Endothelial cell of umbilical vein (primary cell): ENCODE measurements around the gene ERLIN1. TPM values are rescaled to one million over a fixed set of nuclear protein-coding genes. Genes with fewer than 3 reads are reported as not detected.

Source experiments
- BruUV-seq: library from RNA; stranded (reverse); fragments of 400-500 nt; replicated peaks from 2 replicates; lab custom pipeline; 2021; lab: Mats Ljungman, UMichigan
- CTCF ChIA-PET: fragments of 300-600, 350-600 bp; sonication (Branson Sonifier 250); formaldehyde crosslinking; loops from one replicate; lab custom pipeline; 2021; ENCODE audit warnings: antibody characterized with exemption, inconsistent platforms; lab: Charles Lee
- POLR2A ChIA-PET: fragments of 300-600, 350-600 bp; sonication (Branson Sonifier 250); formaldehyde crosslinking; loops from one replicate; lab custom pipeline; 2021; ENCODE audit warnings: antibody characterized with exemption, inconsistent platforms; lab: Charles Lee
- DNase-seq: peaks from one replicate; pipeline ENCODE4 v3.0.0-alpha.2; 2011; ENCODE audit warnings: low read depth, low spot score
- FAIRE-seq: peaks from 2 replicates; lab custom pipeline; 2011; peaks lifted over from hg19 to GRCh38; lab: Jason Lieb, UNC
- H2AFZ ChIP-seq: 2 replicates; pipeline ENCODE4 v1.6.0; 2012; ENCODE audit warnings: low read depth, low read length, control low read depth, inconsistent platforms
- H3K27ac ChIP-seq: 2 replicates; pipeline ENCODE4 v1.5.1; 2011; ENCODE audit warnings: low read depth, mild to moderate bottlenecking, control low read depth, low read length, moderate library complexity; ENCODE audit not compliant: insufficient read depth
- H3K27me3 ChIP-seq, 2 experiments: 2 replicates each; pipeline versions ENCODE4 v1.6.0 to v1.6.1; 2011; ENCODE audit warnings: low read length in 2 of 2, mixed read lengths in 1 of 2; ENCODE audit not compliant: control insufficient read depth in 2 of 2, insufficient read depth in 2 of 2
- H3K36me3 ChIP-seq, 2 experiments: 2 replicates in 1 of 2; 3 replicates in 1 of 2; pipeline ENCODE4 v1.5.1; 2011; ENCODE audit warnings: low read length in 2 of 2, mild to moderate bottlenecking in 1 of 2, moderate library complexity in 1 of 2; ENCODE audit not compliant: control insufficient read depth in 2 of 2, insufficient read depth in 2 of 2; ENCODE audit errors: extremely low read depth in 1 of 2
- H3K4me1 ChIP-seq: 3 replicates; pipeline ENCODE4 v1.5.1; 2011; ENCODE audit warnings: mild to moderate bottlenecking, low read length; ENCODE audit not compliant: control insufficient read depth, insufficient read depth; ENCODE audit errors: extremely low read depth
- H3K4me2 ChIP-seq: 2 replicates; pipeline ENCODE4 v1.6.1; 2011; ENCODE audit warnings: low read length, control low read depth, mixed read lengths; ENCODE audit not compliant: insufficient read depth
- H3K4me3 ChIP-seq, 3 experiments: fragments of 200-600 bp in 1 of 3; sonication (generic), shearing (Covaris generic) in 1 of 3; replicated peaks in 1 of 3; 2 replicates each; pipeline ENCODE4 v1.5.1; 2011 to 2016; ENCODE audit warnings: control low read depth in 3 of 3, low read length in 3 of 3, mild to moderate bottlenecking in 2 of 3, inconsistent platforms in 1 of 3, low read depth in 1 of 3, moderate library complexity in 1 of 3; ENCODE audit not compliant: insufficient read depth in 1 of 3
- H3K79me2 ChIP-seq: 2 replicates; pipeline ENCODE4 v1.6.0; 2012; ENCODE audit warnings: low read length, inconsistent platforms; ENCODE audit not compliant: control insufficient read depth, insufficient read depth
- H3K9ac ChIP-seq: replicated peaks from 2 replicates; pipeline ENCODE3; 2011; ENCODE audit warnings: low read length, control low read depth; ENCODE audit not compliant: insufficient read depth; ENCODE audit errors: extremely low read depth
- H3K9me1 ChIP-seq: replicated peaks from 3 replicates; pipeline ENCODE4 v1.6.0; 2011; ENCODE audit warnings: mild to moderate bottlenecking, low read length; ENCODE audit not compliant: control insufficient read depth, insufficient read depth; ENCODE audit errors: extremely low read depth
- H3K9me3 ChIP-seq: replicated peaks from 2 replicates; pipeline ENCODE4 v1.5.1; 2012; ENCODE audit warnings: low read length, inconsistent platforms; ENCODE audit not compliant: control insufficient read depth, insufficient read depth
- H4K20me1 ChIP-seq: replicated peaks from 2 replicates; pipeline ENCODE3; 2011; ENCODE audit warnings: mild to moderate bottlenecking, low read length; ENCODE audit not compliant: control insufficient read depth, insufficient read depth; ENCODE audit errors: extremely low read depth
- EZH2 ChIP-seq: IDR thresholded peaks from 2 replicates; pipeline ENCODE4 v1.6.1; 2012; ENCODE audit warnings: borderline replicate concordance, low read depth, mild to moderate bottlenecking, moderate library complexity, low read length, inconsistent platforms; ENCODE audit not compliant: severe bottlenecking
- FOS ChIP-seq: IDR thresholded peaks from 2 replicates; pipeline ENCODE4 v1.6.1; 2011; ENCODE audit warnings: mild to moderate bottlenecking, low read length, moderate library complexity, borderline replicate concordance; ENCODE audit not compliant: insufficient read depth
- GATA2 ChIP-seq: IDR thresholded peaks from 2 replicates; pipeline ENCODE4 v1.7.0; 2011; ENCODE audit warnings: low read depth, mild to moderate bottlenecking, moderate library complexity, mixed read lengths, low read length; ENCODE audit not compliant: insufficient read length, insufficient read depth
- JUN ChIP-seq: IDR thresholded peaks from 2 replicates; pipeline ENCODE4 v1.6.1; 2011; ENCODE audit warnings: borderline replicate concordance, low read depth; ENCODE audit not compliant: insufficient read length, insufficient read depth
- MAX ChIP-seq: IDR thresholded peaks from 2 replicates; pipeline ENCODE4 v1.6.1; 2011; ENCODE audit not compliant: insufficient read depth, insufficient read length
- MYC ChIP-seq: IDR thresholded peaks from one replicate; pipeline ENCODE4 v1.6.1; 2011; ENCODE audit warnings: mild to moderate bottlenecking, low read depth, low read length
- POLR2A ChIP-seq: IDR thresholded peaks from 2 replicates; pipeline ENCODE4 v1.6.1; 2012; ENCODE audit warnings: low read depth, mild to moderate bottlenecking, control low read depth, low read length
- POLR2AphosphoS5 ChIP-seq: IDR thresholded peaks from 2 replicates; pipeline ENCODE4 v1.6.1; 2012; ENCODE audit warnings: low read depth, mild to moderate bottlenecking, control low read depth, low read length, moderate library complexity; ENCODE audit not compliant: insufficient read depth
- dilution Hi-C: fragments of 300-500 bp; cut with MboI; formaldehyde crosslinking; loops from one replicate; pipeline ENCODE4 v1.15.0; 2019; ENCODE audit warnings: low sequenced_read_pairs; ENCODE audit not compliant: extremely low pct_ligation_motif_present
- intact Hi-C: fragments of 100-400 bp; cut with micrococcal nuclease; formaldehyde crosslinking; loops from one replicate; pipeline ENCODE4 v1.10.0; 2022
- polyA plus RNA-seq, 4 experiments: library from polyadenylated mRNA; depleted of rRNA in 3 of 4; stranded (reverse) in 3 of 4; unstranded in 1 of 4; fragments of >200 nt; gene quantifications; 2 replicates each; pipeline versions ENCODE4 v1.2.1 to v1.2.3, GENCODE V29; 2011 to 2012; ENCODE audit warnings: missing spikeins in 1 of 4
- total RNA-seq: library from RNA; stranded (reverse); gene quantifications from 2 replicates; pipeline ENCODE4 v1.2.3, GENCODE V29; 2021
- TF ChIP-seq, protein P1 (sequence below), 2 donors: IDR thresholded peaks; 1 replicate in 1 of 2; 2 replicates in 1 of 2; pipeline ENCODE4 v1.5.1; 2011; ENCODE audit warnings: low read length in 2 of 2, mild to moderate bottlenecking in 2 of 2, moderate library complexity in 2 of 2, control low read depth in 1 of 2, inconsistent platforms in 1 of 2, low read depth in 1 of 2; ENCODE audit not compliant: insufficient read depth in 1 of 2; ENCODE audit errors: extremely low read depth in 1 of 2

Gene ERLIN1
- total and polyA plus RNA-seq, 2 donors (not counting 3 experiments of a cell fraction or from before 2014, with no cell fraction given): 30.7 to 51.0 TPM

DNA sequence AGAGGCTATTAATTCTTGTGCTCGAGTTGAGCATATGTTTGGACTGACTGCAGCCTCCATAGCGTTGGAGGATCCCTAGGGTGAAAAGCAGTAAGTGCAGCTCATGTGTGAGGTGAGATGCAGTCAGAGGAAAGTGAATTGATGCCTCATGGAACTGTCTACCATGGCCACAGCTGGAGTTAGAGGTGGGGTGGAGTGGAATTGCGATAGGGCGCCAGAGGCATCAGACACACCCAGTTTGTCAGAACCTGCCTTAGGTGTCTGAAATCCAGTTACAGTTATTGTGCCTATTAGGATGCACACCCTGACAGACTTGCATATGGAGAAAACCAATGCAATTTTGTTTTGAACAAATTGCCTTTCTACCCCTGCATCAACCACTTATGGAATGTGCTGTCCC lies 39.4 kb downstream of the ERLIN1 start:
- no peak overlapping the region for H3K27ac ChIP-seq
- ChIA-PET POLR2A (no interaction called here), CTCF (interaction anchor here (0.9 kb wide), 1 partner anchor 21 kb away, joined by 3 read pairs; no protein-coding TSS in a partner anchor)
- TF ChIP-seq GATA2: no peak
- TF ChIP-seq POLR2A: no peak
- TF ChIP-seq, protein P1, sequence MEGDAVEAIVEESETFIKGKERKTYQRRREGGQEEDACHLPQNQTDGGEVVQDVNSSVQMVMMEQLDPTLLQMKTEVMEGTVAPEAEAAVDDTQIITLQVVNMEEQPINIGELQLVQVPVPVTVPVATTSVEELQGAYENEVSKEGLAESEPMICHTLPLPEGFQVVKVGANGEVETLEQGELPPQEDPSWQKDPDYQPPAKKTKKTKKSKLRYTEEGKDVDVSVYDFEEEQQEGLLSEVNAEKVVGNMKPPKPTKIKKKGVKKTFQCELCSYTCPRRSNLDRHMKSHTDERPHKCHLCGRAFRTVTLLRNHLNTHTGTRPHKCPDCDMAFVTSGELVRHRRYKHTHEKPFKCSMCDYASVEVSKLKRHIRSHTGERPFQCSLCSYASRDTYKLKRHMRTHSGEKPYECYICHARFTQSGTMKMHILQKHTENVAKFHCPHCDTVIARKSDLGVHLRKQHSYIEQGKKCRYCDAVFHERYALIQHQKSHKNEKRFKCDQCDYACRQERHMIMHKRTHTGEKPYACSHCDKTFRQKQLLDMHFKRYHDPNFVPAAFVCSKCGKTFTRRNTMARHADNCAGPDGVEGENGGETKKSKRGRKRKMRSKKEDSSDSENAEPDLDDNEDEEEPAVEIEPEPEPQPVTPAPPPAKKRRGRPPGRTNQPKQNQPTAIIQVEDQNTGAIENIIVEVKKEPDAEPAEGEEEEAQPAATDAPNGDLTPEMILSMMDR (IDR thresholded peaks at IDR 0.05; ENCODE audit: extremely low read depth in 1 of 2, insufficient read depth in 1 of 2, low read depth in 1 of 2, low read length in 2 of 2): no peak
- TF ChIP-seq EZH2: no peak
- no peak for TF ChIP-seq POLR2AphosphoS5
- no peak for TF ChIP-seq JUN
- no peak for TF ChIP-seq MYC
- no peak for TF ChIP-seq MAX
- no peak for TF ChIP-seq FOS
- no peak for FAIRE-seq
- H3K9me1 ChIP-seq: no peaks in the 10 kb centered on the region
- intact Hi-C loops: no loop called here
- DNase-seq: no peak
- no peaks in the 10 kb centered on the region for H3K4me1 ChIP-seq
- H3K9me3 ChIP-seq: no peaks in the 10 kb centered on the region
- no peaks in the 10 kb centered on the region for H3K79me2 ChIP-seq
- H3K9ac ChIP-seq: no peak overlapping the region
- no peaks in the 10 kb centered on the region for H4K20me1 ChIP-seq
- no peak overlapping the region for H3K4me2 ChIP-seq
- H3K4me3 ChIP-seq: no peak overlapping the region
- peaks cover 1 to 3% of the 10 kb centered on the region in 2 experiments for H3K36me3 ChIP-seq
- dilution Hi-C loops: no loop called here
- H3K27me3 ChIP-seq: peaks cover 2 to 3% of the 10 kb centered on the region in 2 experiments
- BruUV-seq: no TSS peak
- no peak overlapping the region for H2AFZ ChIP-seq
